Upper lobe of left lung (tissue), 4 donors: ENCODE data around the gene TEX22.

Experiments
- POLR2A ChIP-seq, 4 donors: fragments of 450-650 bp; IDR thresholded peaks; one replicate each; pipeline ENCODE4 v1.5.1; 2016 to 2017; ENCODE audit warnings: antibody characterized with exemption in 4 of 4, mild to moderate bottlenecking in 2 of 4
- POLR2AphosphoS5 ChIP-seq, 2 donors: sonication (generic); formaldehyde crosslinking; IDR thresholded peaks; one replicate each; pipeline ENCODE4 v1.5.1; 2017; ENCODE audit warnings: antibody characterized with exemption in 2 of 2
- TF ChIP-seq, protein P1 (sequence below), 6 experiments: fragments of 450-650 bp in 4 of 6; fragments of 200-600 bp in 2 of 6; sonication (generic) in 2 of 6; IDR thresholded peaks; one replicate each; pipeline ENCODE4 v1.5.1; 2016 to 2019; ENCODE audit warnings: antibody characterized with exemption in 6 of 6

- TF ChIP-seq POLR2A (IDR thresholded peaks at IDR 0.05) (no peak), POLR2AphosphoS5 (IDR thresholded peaks at IDR 0.05) (no peak)
- TF ChIP-seq, protein P1, sequence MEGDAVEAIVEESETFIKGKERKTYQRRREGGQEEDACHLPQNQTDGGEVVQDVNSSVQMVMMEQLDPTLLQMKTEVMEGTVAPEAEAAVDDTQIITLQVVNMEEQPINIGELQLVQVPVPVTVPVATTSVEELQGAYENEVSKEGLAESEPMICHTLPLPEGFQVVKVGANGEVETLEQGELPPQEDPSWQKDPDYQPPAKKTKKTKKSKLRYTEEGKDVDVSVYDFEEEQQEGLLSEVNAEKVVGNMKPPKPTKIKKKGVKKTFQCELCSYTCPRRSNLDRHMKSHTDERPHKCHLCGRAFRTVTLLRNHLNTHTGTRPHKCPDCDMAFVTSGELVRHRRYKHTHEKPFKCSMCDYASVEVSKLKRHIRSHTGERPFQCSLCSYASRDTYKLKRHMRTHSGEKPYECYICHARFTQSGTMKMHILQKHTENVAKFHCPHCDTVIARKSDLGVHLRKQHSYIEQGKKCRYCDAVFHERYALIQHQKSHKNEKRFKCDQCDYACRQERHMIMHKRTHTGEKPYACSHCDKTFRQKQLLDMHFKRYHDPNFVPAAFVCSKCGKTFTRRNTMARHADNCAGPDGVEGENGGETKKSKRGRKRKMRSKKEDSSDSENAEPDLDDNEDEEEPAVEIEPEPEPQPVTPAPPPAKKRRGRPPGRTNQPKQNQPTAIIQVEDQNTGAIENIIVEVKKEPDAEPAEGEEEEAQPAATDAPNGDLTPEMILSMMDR (IDR thresholded peaks at IDR 0.05): no peak
These were observed 40.7 kb upstream of the TEX22 start for GRCh38 chr14:105357626-105358025.
